Hindlimb muscle (tissue), 1 donor: ENCODE measurements around the gene INSR. TPM values are rescaled to one million over a fixed set of nuclear protein-coding genes. Genes with fewer than 3 reads are reported as not detected.
"Not testable (repeated sequence)": the region's sequence is repeated elsewhere in the genome, so short reads cannot be mapped to it uniquely, and the experiment has no call there.

ENCODE experiments used
- DNase-seq: peaks from one replicate; pipeline ENCODE4 v3.0.0-alpha.2; 2013
- polyA plus RNA-seq: library from polyadenylated mRNA; unstranded; fragments of 120-200 nt; gene quantifications from one replicate; pipeline ENCODE4 v1.2.1, GENCODE V29; 2013; ENCODE audit not compliant: insufficient read length

Gene INSR
- polyA plus RNA-seq, 1 donor, result 19.0 TPM

- no peak for DNase-seq
Measured at GRCh38 chr19:7078008-7078407, 216.2 kb downstream of the INSR start.

GRCh38 chr19:7076151-7076550, 218.1 kb downstream of the INSR start:
- no peak for DNase-seq

- no peak for DNase-seq
Measured at GRCh38 chr19:7074705-7075282, 219.4 kb downstream of the INSR start.

- no peak for DNase-seq
Measured at GRCh38 chr19:7072541-7072940, 221.7 kb downstream of the INSR start.

- DNase-seq, result no peak
Measured at GRCh38 chr19:7069904-7070226, 224.3 kb downstream of the INSR start.

GRCh38 chr19:7069042-7069903, 224.9 kb downstream of the INSR start, which contains the start of gene ZNF557:
Gene ZNF557, plus strand, starts transcription at chr19:7069703. Its CDS starts 5,372 bp downstream, at chr19:7075075.
- peak; percentile 98 for DNase-seq

GRCh38 chr19:7068599-7068998, 225.6 kb downstream of the INSR start:
- no peak for DNase-seq

GRCh38 chr19:7067716-7068115, 226.5 kb downstream of the INSR start:
- DNase-seq, result no peak

GRCh38 chr19:7067122-7067521, 227.1 kb downstream of the INSR start:
- not testable (repeated sequence) for DNase-seq

- DNase-seq, result no peak
Measured at GRCh38 chr19:7063764-7064418, 230.3 kb downstream of the INSR start.

- no peak for DNase-seq
Measured at GRCh38 chr19:7063339-7063738, 230.9 kb downstream of the INSR start.

Other genes starting within 250 kb of the INSR start
- not detected for gene MBD3L2, start 245.1 kb downstream of the INSR start, polyA plus RNA-seq
- gene MBD3L3, start 235.7 kb downstream of the INSR start, polyA plus RNA-seq, result not detected
- gene ZNF557, start 224.7 kb downstream of the INSR start, polyA plus RNA-seq, result 6.2 TPM
- 15.7 TPM for gene ARHGEF18, start 54.5 kb upstream of the INSR start, polyA plus RNA-seq
- gene PEX11G, start 194.6 kb upstream of the INSR start, polyA plus RNA-seq, result 4.0 TPM
- gene ZNF358, start 221.7 kb upstream of the INSR start, polyA plus RNA-seq, result 61.8 TPM
- gene MCOLN1, start 228.2 kb upstream of the INSR start, polyA plus RNA-seq, result 16.4 TPM
- 34.7 TPM for gene PNPLA6, start 241.3 kb upstream of the INSR start, polyA plus RNA-seq